Endothelial cell of umbilical vein (primary cell): ENCODE data around the gene HDAC4. TPM values are rescaled to one million over a fixed set of nuclear protein-coding genes. Genes with fewer than 3 reads are reported as not detected.

Experiments
- BruUV-seq: library from RNA; stranded (reverse); fragments of 400-500 nt; replicated peaks from 2 replicates; lab custom pipeline; 2021; lab: Mats Ljungman, UMichigan
- CTCF ChIA-PET: fragments of 300-600, 350-600 bp; sonication (Branson Sonifier 250); formaldehyde crosslinking; loops from one replicate; lab custom pipeline; 2021; ENCODE audit warnings: antibody characterized with exemption, inconsistent platforms; lab: Charles Lee
- POLR2A ChIA-PET: fragments of 300-600, 350-600 bp; sonication (Branson Sonifier 250); formaldehyde crosslinking; loops from one replicate; lab custom pipeline; 2021; ENCODE audit warnings: antibody characterized with exemption, inconsistent platforms; lab: Charles Lee
- DNase-seq: peaks from one replicate; pipeline ENCODE4 v3.0.0-alpha.2; 2011; ENCODE audit warnings: low read depth, low spot score
- FAIRE-seq: peaks from 2 replicates; lab custom pipeline; 2011; peaks lifted over from hg19 to GRCh38; lab: Jason Lieb, UNC
- H2AFZ ChIP-seq: 2 replicates; pipeline ENCODE4 v1.6.0; 2012; ENCODE audit warnings: low read depth, low read length, control low read depth, inconsistent platforms
- H3K27ac ChIP-seq: 2 replicates; pipeline ENCODE4 v1.5.1; 2011; ENCODE audit warnings: low read depth, mild to moderate bottlenecking, control low read depth, low read length, moderate library complexity; ENCODE audit not compliant: insufficient read depth
- H3K27me3 ChIP-seq, 2 experiments: 2 replicates each; pipeline versions ENCODE4 v1.6.0 to v1.6.1; 2011; ENCODE audit warnings: low read length in 2 of 2, mixed read lengths in 1 of 2; ENCODE audit not compliant: control insufficient read depth in 2 of 2, insufficient read depth in 2 of 2
- H3K36me3 ChIP-seq, 2 experiments: 2 replicates in 1 of 2; 3 replicates in 1 of 2; pipeline ENCODE4 v1.5.1; 2011; ENCODE audit warnings: low read length in 2 of 2, mild to moderate bottlenecking in 1 of 2, moderate library complexity in 1 of 2; ENCODE audit not compliant: control insufficient read depth in 2 of 2, insufficient read depth in 2 of 2; ENCODE audit errors: extremely low read depth in 1 of 2
- H3K4me1 ChIP-seq: 3 replicates; pipeline ENCODE4 v1.5.1; 2011; ENCODE audit warnings: mild to moderate bottlenecking, low read length; ENCODE audit not compliant: control insufficient read depth, insufficient read depth; ENCODE audit errors: extremely low read depth
- H3K4me2 ChIP-seq: 2 replicates; pipeline ENCODE4 v1.6.1; 2011; ENCODE audit warnings: low read length, control low read depth, mixed read lengths; ENCODE audit not compliant: insufficient read depth
- H3K4me3 ChIP-seq, 3 experiments: fragments of 200-600 bp in 1 of 3; sonication (generic), shearing (Covaris generic) in 1 of 3; replicated peaks in 1 of 3; 2 replicates each; pipeline ENCODE4 v1.5.1; 2011 to 2016; ENCODE audit warnings: control low read depth in 3 of 3, low read length in 3 of 3, mild to moderate bottlenecking in 2 of 3, inconsistent platforms in 1 of 3, low read depth in 1 of 3, moderate library complexity in 1 of 3; ENCODE audit not compliant: insufficient read depth in 1 of 3
- H3K79me2 ChIP-seq: 2 replicates; pipeline ENCODE4 v1.6.0; 2012; ENCODE audit warnings: low read length, inconsistent platforms; ENCODE audit not compliant: control insufficient read depth, insufficient read depth
- H3K9ac ChIP-seq: replicated peaks from 2 replicates; pipeline ENCODE3; 2011; ENCODE audit warnings: low read length, control low read depth; ENCODE audit not compliant: insufficient read depth; ENCODE audit errors: extremely low read depth
- H3K9me1 ChIP-seq: replicated peaks from 3 replicates; pipeline ENCODE4 v1.6.0; 2011; ENCODE audit warnings: mild to moderate bottlenecking, low read length; ENCODE audit not compliant: control insufficient read depth, insufficient read depth; ENCODE audit errors: extremely low read depth
- H3K9me3 ChIP-seq: replicated peaks from 2 replicates; pipeline ENCODE4 v1.5.1; 2012; ENCODE audit warnings: low read length, inconsistent platforms; ENCODE audit not compliant: control insufficient read depth, insufficient read depth
- H4K20me1 ChIP-seq: replicated peaks from 2 replicates; pipeline ENCODE3; 2011; ENCODE audit warnings: mild to moderate bottlenecking, low read length; ENCODE audit not compliant: control insufficient read depth, insufficient read depth; ENCODE audit errors: extremely low read depth
- CTCF ChIP-seq, 2 donors: IDR thresholded peaks; 1 replicate in 1 of 2; 2 replicates in 1 of 2; pipeline ENCODE4 v1.5.1; 2011; ENCODE audit warnings: low read length in 2 of 2, mild to moderate bottlenecking in 2 of 2, moderate library complexity in 2 of 2, control low read depth in 1 of 2, inconsistent platforms in 1 of 2, low read depth in 1 of 2; ENCODE audit not compliant: insufficient read depth in 1 of 2; ENCODE audit errors: extremely low read depth in 1 of 2
- EZH2 ChIP-seq: IDR thresholded peaks from 2 replicates; pipeline ENCODE4 v1.6.1; 2012; ENCODE audit warnings: borderline replicate concordance, low read depth, mild to moderate bottlenecking, moderate library complexity, low read length, inconsistent platforms; ENCODE audit not compliant: severe bottlenecking
- GATA2 ChIP-seq: IDR thresholded peaks from 2 replicates; pipeline ENCODE4 v1.7.0; 2011; ENCODE audit warnings: low read depth, mild to moderate bottlenecking, moderate library complexity, mixed read lengths, low read length; ENCODE audit not compliant: insufficient read length, insufficient read depth
- POLR2A ChIP-seq: IDR thresholded peaks from 2 replicates; pipeline ENCODE4 v1.6.1; 2012; ENCODE audit warnings: low read depth, mild to moderate bottlenecking, control low read depth, low read length
- POLR2AphosphoS5 ChIP-seq: IDR thresholded peaks from 2 replicates; pipeline ENCODE4 v1.6.1; 2012; ENCODE audit warnings: low read depth, mild to moderate bottlenecking, control low read depth, low read length, moderate library complexity; ENCODE audit not compliant: insufficient read depth
- dilution Hi-C: fragments of 300-500 bp; cut with MboI; formaldehyde crosslinking; loops from one replicate; pipeline ENCODE4 v1.15.0; 2019; ENCODE audit warnings: low sequenced_read_pairs; ENCODE audit not compliant: extremely low pct_ligation_motif_present
- intact Hi-C: fragments of 100-400 bp; cut with micrococcal nuclease; formaldehyde crosslinking; loops from one replicate; pipeline ENCODE4 v1.10.0; 2022
- polyA plus RNA-seq, 4 experiments: library from polyadenylated mRNA; depleted of rRNA in 3 of 4; stranded (reverse) in 3 of 4; unstranded in 1 of 4; fragments of >200 nt; gene quantifications; 2 replicates each; pipeline versions ENCODE4 v1.2.1 to v1.2.3, GENCODE V29; 2011 to 2012; ENCODE audit warnings: missing spikeins in 1 of 4
- total RNA-seq: library from RNA; stranded (reverse); gene quantifications from 2 replicates; pipeline ENCODE4 v1.2.3, GENCODE V29; 2021

The HDAC4 gene
- total and polyA plus RNA-seq, 2 donors (not counting 3 experiments of a cell fraction or from before 2014, with no cell fraction given), result 13.4 to 33.0 TPM

GRCh38 chr2:239159476-239159911 lies 241.3 kb downstream of the HDAC4 start:
- Histone ChIP-seq H3K4me1 (no peaks in the 10 kb centered on the region), H3K36me3 (peaks cover 0 to 12% of the 10 kb centered on the region in 2 experiments), H3K27me3 (no peaks in the 10 kb centered on the region), H3K27ac (no peak overlapping the region), H3K4me3 (no peak overlapping the region), H4K20me1 (no peaks in the 10 kb centered on the region), H3K79me2 (no peaks in the 10 kb centered on the region), H3K9ac (no peak overlapping the region), H3K4me2 (no peak overlapping the region), H2AFZ (no peak overlapping the region), H3K9me3 (no peaks in the 10 kb centered on the region), H3K9me1 (no peaks in the 10 kb centered on the region)
- TF ChIP-seq GATA2, result no peak
- TF ChIP-seq POLR2A, result no peak
- no peak for TF ChIP-seq POLR2AphosphoS5
- TF ChIP-seq CTCF (IDR thresholded peaks at IDR 0.05; ENCODE audit: extremely low read depth in 1 of 2, insufficient read depth in 1 of 2, low read depth in 1 of 2, low read length in 2 of 2), result no peak
- no peak for TF ChIP-seq EZH2
- intact Hi-C loops (no loop called here), dilution Hi-C loops (no loop called here)
- FAIRE-seq, result no peak
- BruUV-seq, result no TSS peak
- ChIA-PET CTCF (no interaction called here), POLR2A (no interaction called here)
- DNase-seq, result no peak
